Measurements from ENCODE around the gene TPM2.

TPM2 gene

GRCh38 chr9:35691757-35692301 lies 2.1 kb upstream of the TPM2 start:
- no peak for DNase-seq

GRCh38 chr9:35691334-35691650 lies 1.6 kb upstream of the TPM2 start:
- DNase-seq: no peak

GRCh38 chr9:35690614-35691333 lies 1.0 kb upstream of the TPM2 start:
- peak; percentile 29 for DNase-seq

- no peak for DNase-seq
Observed at GRCh38 chr9:35690294-35690613, 529 bp upstream of the TPM2 start.

- no peak for DNase-seq
Observed at GRCh38 chr9:35688558-35689541, 875 bp downstream of the TPM2 start.

- no peak for DNase-seq
Observed at GRCh38 chr9:35687972-35688557, 1.7 kb downstream of the TPM2 start.

GRCh38 chr9:35687306-35687705 lies 2.4 kb downstream of the TPM2 start:
- DNase-seq: no peak

GRCh38 chr9:35686222-35687203 lies 3.2 kb downstream of the TPM2 start:
- DNase-seq: no peak

- DNase-seq: no peak
Observed at GRCh38 chr9:35685506-35685905, 4.2 kb downstream of the TPM2 start.

- no peak for DNase-seq
Observed at GRCh38 chr9:35684921-35685320, 4.8 kb downstream of the TPM2 start.

GRCh38 chr9:35683323-35683722 lies 6.4 kb downstream of the TPM2 start:
- peak; percentile 2 for DNase-seq

- DNase-seq: no peak
Observed at GRCh38 chr9:35682520-35683315, 7.0 kb downstream of the TPM2 start.

GRCh38 chr9:35682051-35682450 lies 7.7 kb downstream of the TPM2 start:
- DNase-seq: no peak

- no peak for DNase-seq
Observed at GRCh38 chr9:35681341-35682002, 8.3 kb downstream of the TPM2 start.

GRCh38 chr9:35680331-35681105 lies 9.2 kb downstream of the TPM2 start:
- no peak for DNase-seq

- DNase-seq: no peak
Observed at GRCh38 chr9:35679766-35680330, 9.9 kb downstream of the TPM2 start.

- DNase-seq: no peak
Observed at GRCh38 chr9:35679091-35679490, 10.6 kb downstream of the TPM2 start.

- no peak for DNase-seq
Observed at GRCh38 chr9:35675732-35676392, 13.9 kb downstream of the TPM2 start.

- DNase-seq: no peak
Observed at GRCh38 chr9:35675204-35675603, 14.5 kb downstream of the TPM2 start.
